Vagina (tissue), 2 donors: ENCODE data around the gene TANC2.

Experiments used
- POLR2AphosphoS5 ChIP-seq, 2 donors: sonication (generic); formaldehyde crosslinking; IDR thresholded peaks; one replicate each; pipeline ENCODE4 v1.9.0; 2017; ENCODE audit warnings: antibody characterized with exemption in 2 of 2, mild to moderate bottlenecking in 2 of 2, low read depth in 1 of 2; ENCODE audit not compliant: insufficient read depth in 1 of 2
- TF ChIP-seq, protein P1 (sequence below), 3 experiments: fragments of 450-650 bp in 2 of 3; fragments of 200-600 bp in 1 of 3; sonication (generic) in 1 of 3; IDR thresholded peaks; one replicate each; pipeline ENCODE4 v1.5.1; 2017 to 2019; ENCODE audit warnings: antibody characterized with exemption in 3 of 3, mild to moderate bottlenecking in 2 of 3, moderate library complexity in 2 of 3

DNA sequence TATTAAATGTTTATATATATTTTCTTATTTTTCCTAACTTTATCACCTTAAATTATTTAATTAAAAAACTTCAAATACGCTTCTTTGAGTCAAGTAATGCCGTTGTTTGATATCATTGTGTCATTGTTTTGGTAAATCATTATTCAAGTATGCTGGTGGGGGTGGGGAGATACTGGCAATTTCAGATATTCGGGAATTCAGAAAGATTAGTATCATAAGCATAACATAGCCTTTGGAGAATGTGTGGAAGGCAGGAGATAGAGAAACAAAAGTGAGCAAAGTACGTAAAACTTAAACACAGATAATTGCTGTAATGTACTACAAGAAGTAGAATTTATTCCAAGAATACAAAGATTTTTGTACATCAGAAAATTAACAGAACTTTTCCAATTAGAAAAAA lies 49.8 kb downstream of the TANC2 start:
- no peak for TF ChIP-seq POLR2AphosphoS5 (IDR thresholded peaks at IDR 0.05; ENCODE audit: insufficient read depth in 1 of 2, low read depth in 1 of 2)
- TF ChIP-seq, protein P1, sequence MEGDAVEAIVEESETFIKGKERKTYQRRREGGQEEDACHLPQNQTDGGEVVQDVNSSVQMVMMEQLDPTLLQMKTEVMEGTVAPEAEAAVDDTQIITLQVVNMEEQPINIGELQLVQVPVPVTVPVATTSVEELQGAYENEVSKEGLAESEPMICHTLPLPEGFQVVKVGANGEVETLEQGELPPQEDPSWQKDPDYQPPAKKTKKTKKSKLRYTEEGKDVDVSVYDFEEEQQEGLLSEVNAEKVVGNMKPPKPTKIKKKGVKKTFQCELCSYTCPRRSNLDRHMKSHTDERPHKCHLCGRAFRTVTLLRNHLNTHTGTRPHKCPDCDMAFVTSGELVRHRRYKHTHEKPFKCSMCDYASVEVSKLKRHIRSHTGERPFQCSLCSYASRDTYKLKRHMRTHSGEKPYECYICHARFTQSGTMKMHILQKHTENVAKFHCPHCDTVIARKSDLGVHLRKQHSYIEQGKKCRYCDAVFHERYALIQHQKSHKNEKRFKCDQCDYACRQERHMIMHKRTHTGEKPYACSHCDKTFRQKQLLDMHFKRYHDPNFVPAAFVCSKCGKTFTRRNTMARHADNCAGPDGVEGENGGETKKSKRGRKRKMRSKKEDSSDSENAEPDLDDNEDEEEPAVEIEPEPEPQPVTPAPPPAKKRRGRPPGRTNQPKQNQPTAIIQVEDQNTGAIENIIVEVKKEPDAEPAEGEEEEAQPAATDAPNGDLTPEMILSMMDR (IDR thresholded peaks at IDR 0.05), result no peak
